ENCODE measurements around the gene ZNHIT1. TPM values are rescaled to one million over a fixed set of nuclear protein-coding genes. Genes with fewer than 3 reads are reported as not detected.
A peak's percentile ranks its signal among the peaks of the same experiment; 100 is the strongest.
"Not testable (repeated sequence)": the region's sequence is repeated elsewhere in the genome, so short reads cannot be mapped to it uniquely, and the experiment has no call there.

The ZNHIT1 gene
- total RNA-seq, 1 donor from 2014 or later, result 53.3 TPM

- Mint-ChIP-seq H3K36me3 (ENCODE audit: low read depth) (peaks cover 4% of the 10 kb centered on the region), H3K4me3 (peak overlapping the region; percentile 95), H3K27ac (ENCODE audit: unreplicated experiment) (peak overlapping the region; percentile 93), H3K9me3 (no peaks in the 10 kb centered on the region), H3K27me3 (ENCODE audit: low read depth) (no peaks in the 10 kb centered on the region), H3K4me1 (peaks cover 21% of the 10 kb centered on the region)
- no peak for TF ChIP-seq CTCF (conservative IDR thresholded peaks at IDR 0.05)
- DNase-seq (ENCODE audit: low read depth, low spot score), result no peak
Observed at GRCh38 chr7:101245147-101245668, 27.2 kb downstream of the ZNHIT1 start.

- TF ChIP-seq CTCF (conservative IDR thresholded peaks at IDR 0.05), result no peak
- Mint-ChIP-seq H3K27me3 (ENCODE audit: low read depth) (peaks cover 2% of the 10 kb centered on the region), H3K9me3 (no peaks in the 10 kb centered on the region), H3K4me1 (peaks cover 39% of the 10 kb centered on the region), H3K4me3 (peak overlapping the region; percentile 66), H3K36me3 (ENCODE audit: low read depth) (peaks cover 6% of the 10 kb centered on the region), H3K27ac (ENCODE audit: unreplicated experiment) (no peak overlapping the region)
- no peak for DNase-seq (ENCODE audit: low read depth, low spot score)
Observed at GRCh38 chr7:101248276-101248675, 30.3 kb downstream of the ZNHIT1 start.

- Mint-ChIP-seq H3K4me1 (peaks cover 26% of the 10 kb centered on the region), H3K36me3 (ENCODE audit: low read depth) (peaks cover 6% of the 10 kb centered on the region), H3K4me3 (peak overlapping the region; percentile 98), H3K9me3 (no peaks in the 10 kb centered on the region), H3K27me3 (ENCODE audit: low read depth) (peaks cover 8% of the 10 kb centered on the region), H3K27ac (ENCODE audit: unreplicated experiment) (no peak overlapping the region)
- DNase-seq (ENCODE audit: low read depth, low spot score), result no peak
- no peak for TF ChIP-seq CTCF (conservative IDR thresholded peaks at IDR 0.05)
Observed at GRCh38 chr7:101250324-101250723, 32.4 kb downstream of the ZNHIT1 start.

- Mint-ChIP-seq H3K4me3 (peak overlapping the region; percentile 98), H3K27ac (ENCODE audit: unreplicated experiment) (peak overlapping the region; percentile 98), H3K4me1 (peaks cover 22% of the 10 kb centered on the region), H3K36me3 (ENCODE audit: low read depth) (peaks cover 6% of the 10 kb centered on the region), H3K27me3 (ENCODE audit: low read depth) (peaks cover 14% of the 10 kb centered on the region), H3K9me3 (no peaks in the 10 kb centered on the region)
- DNase-seq (ENCODE audit: low read depth, low spot score), result peak; percentile 97
- no peak for TF ChIP-seq CTCF (conservative IDR thresholded peaks at IDR 0.05)
Observed at GRCh38 chr7:101251871-101252659, 34.1 kb downstream of the ZNHIT1 start.

- H3K36me3 Mint-ChIP-seq (ENCODE audit: low read depth); H3K4me3 Mint-ChIP-seq; H3K27ac Mint-ChIP-seq (ENCODE audit: unreplicated experiment); DNase-seq (ENCODE audit: low read depth, low spot score); H3K9me3 Mint-ChIP-seq: not testable (repeated sequence)
- H3K4me1 Mint-ChIP-seq, result peaks cover 22% of the 10 kb centered on the region
- peaks cover 14% of the 10 kb centered on the region for H3K27me3 Mint-ChIP-seq (ENCODE audit: low read depth)
Observed at GRCh38 chr7:101253199-101253598, 35.2 kb downstream of the ZNHIT1 start.

GRCh38 chr7:101255796-101256195, 37.8 kb downstream of the ZNHIT1 start:
- H3K27ac Mint-ChIP-seq (ENCODE audit: unreplicated experiment), result no peak overlapping the region
- peaks cover 2% of the 10 kb centered on the region for H3K36me3 Mint-ChIP-seq (ENCODE audit: low read depth)

More at GRCh38 chr7:101255796-101256195, 37.8 kb downstream of the ZNHIT1 start:
- Mint-ChIP-seq H3K9me3 (no peaks in the 10 kb centered on the region), H3K4me1 (peaks cover 14% of the 10 kb centered on the region), H3K4me3 (peak overlapping the region; percentile 4), H3K27me3 (ENCODE audit: low read depth) (peaks cover 14% of the 10 kb centered on the region)
- no peak for TF ChIP-seq CTCF (conservative IDR thresholded peaks at IDR 0.05)
- DNase-seq (ENCODE audit: low read depth, low spot score), result no peak
